Endothelial cell of umbilical vein (primary cell): ENCODE results near the gene LONP2. TPM values are rescaled to one million over a fixed set of nuclear protein-coding genes. Genes with fewer than 3 reads are reported as not detected.

Source experiments
- BruUV-seq: library from RNA; stranded (reverse); fragments of 400-500 nt; replicated peaks from 2 replicates; lab custom pipeline; 2021; lab: Mats Ljungman, UMichigan
- CTCF ChIA-PET: fragments of 300-600, 350-600 bp; sonication (Branson Sonifier 250); formaldehyde crosslinking; loops from one replicate; lab custom pipeline; 2021; ENCODE audit warnings: antibody characterized with exemption, inconsistent platforms; lab: Charles Lee
- POLR2A ChIA-PET: fragments of 300-600, 350-600 bp; sonication (Branson Sonifier 250); formaldehyde crosslinking; loops from one replicate; lab custom pipeline; 2021; ENCODE audit warnings: antibody characterized with exemption, inconsistent platforms; lab: Charles Lee
- DNase-seq: peaks from one replicate; pipeline ENCODE4 v3.0.0-alpha.2; 2011; ENCODE audit warnings: low read depth, low spot score
- FAIRE-seq: peaks from 2 replicates; lab custom pipeline; 2011; peaks lifted over from hg19 to GRCh38; lab: Jason Lieb, UNC
- H2AFZ ChIP-seq: 2 replicates; pipeline ENCODE4 v1.6.0; 2012; ENCODE audit warnings: low read depth, low read length, control low read depth, inconsistent platforms
- H3K27ac ChIP-seq: 2 replicates; pipeline ENCODE4 v1.5.1; 2011; ENCODE audit warnings: low read depth, mild to moderate bottlenecking, control low read depth, low read length, moderate library complexity; ENCODE audit not compliant: insufficient read depth
- H3K27me3 ChIP-seq, 2 experiments: 2 replicates each; pipeline versions ENCODE4 v1.6.0 to v1.6.1; 2011; ENCODE audit warnings: low read length in 2 of 2, mixed read lengths in 1 of 2; ENCODE audit not compliant: control insufficient read depth in 2 of 2, insufficient read depth in 2 of 2
- H3K36me3 ChIP-seq, 2 experiments: 2 replicates in 1 of 2; 3 replicates in 1 of 2; pipeline ENCODE4 v1.5.1; 2011; ENCODE audit warnings: low read length in 2 of 2, mild to moderate bottlenecking in 1 of 2, moderate library complexity in 1 of 2; ENCODE audit not compliant: control insufficient read depth in 2 of 2, insufficient read depth in 2 of 2; ENCODE audit errors: extremely low read depth in 1 of 2
- H3K4me1 ChIP-seq: 3 replicates; pipeline ENCODE4 v1.5.1; 2011; ENCODE audit warnings: mild to moderate bottlenecking, low read length; ENCODE audit not compliant: control insufficient read depth, insufficient read depth; ENCODE audit errors: extremely low read depth
- H3K4me2 ChIP-seq: 2 replicates; pipeline ENCODE4 v1.6.1; 2011; ENCODE audit warnings: low read length, control low read depth, mixed read lengths; ENCODE audit not compliant: insufficient read depth
- H3K4me3 ChIP-seq, 3 experiments: fragments of 200-600 bp in 1 of 3; sonication (generic), shearing (Covaris generic) in 1 of 3; replicated peaks in 1 of 3; 2 replicates each; pipeline ENCODE4 v1.5.1; 2011 to 2016; ENCODE audit warnings: control low read depth in 3 of 3, low read length in 3 of 3, mild to moderate bottlenecking in 2 of 3, inconsistent platforms in 1 of 3, low read depth in 1 of 3, moderate library complexity in 1 of 3; ENCODE audit not compliant: insufficient read depth in 1 of 3
- H3K79me2 ChIP-seq: 2 replicates; pipeline ENCODE4 v1.6.0; 2012; ENCODE audit warnings: low read length, inconsistent platforms; ENCODE audit not compliant: control insufficient read depth, insufficient read depth
- H3K9ac ChIP-seq: replicated peaks from 2 replicates; pipeline ENCODE3; 2011; ENCODE audit warnings: low read length, control low read depth; ENCODE audit not compliant: insufficient read depth; ENCODE audit errors: extremely low read depth
- H3K9me1 ChIP-seq: replicated peaks from 3 replicates; pipeline ENCODE4 v1.6.0; 2011; ENCODE audit warnings: mild to moderate bottlenecking, low read length; ENCODE audit not compliant: control insufficient read depth, insufficient read depth; ENCODE audit errors: extremely low read depth
- H3K9me3 ChIP-seq: replicated peaks from 2 replicates; pipeline ENCODE4 v1.5.1; 2012; ENCODE audit warnings: low read length, inconsistent platforms; ENCODE audit not compliant: control insufficient read depth, insufficient read depth
- H4K20me1 ChIP-seq: replicated peaks from 2 replicates; pipeline ENCODE3; 2011; ENCODE audit warnings: mild to moderate bottlenecking, low read length; ENCODE audit not compliant: control insufficient read depth, insufficient read depth; ENCODE audit errors: extremely low read depth
- CTCF ChIP-seq, 2 donors: IDR thresholded peaks; 1 replicate in 1 of 2; 2 replicates in 1 of 2; pipeline ENCODE4 v1.5.1; 2011; ENCODE audit warnings: low read length in 2 of 2, mild to moderate bottlenecking in 2 of 2, moderate library complexity in 2 of 2, control low read depth in 1 of 2, inconsistent platforms in 1 of 2, low read depth in 1 of 2; ENCODE audit not compliant: insufficient read depth in 1 of 2; ENCODE audit errors: extremely low read depth in 1 of 2
- EZH2 ChIP-seq: IDR thresholded peaks from 2 replicates; pipeline ENCODE4 v1.6.1; 2012; ENCODE audit warnings: borderline replicate concordance, low read depth, mild to moderate bottlenecking, moderate library complexity, low read length, inconsistent platforms; ENCODE audit not compliant: severe bottlenecking
- FOS ChIP-seq: IDR thresholded peaks from 2 replicates; pipeline ENCODE4 v1.6.1; 2011; ENCODE audit warnings: mild to moderate bottlenecking, low read length, moderate library complexity, borderline replicate concordance; ENCODE audit not compliant: insufficient read depth
- GATA2 ChIP-seq: IDR thresholded peaks from 2 replicates; pipeline ENCODE4 v1.7.0; 2011; ENCODE audit warnings: low read depth, mild to moderate bottlenecking, moderate library complexity, mixed read lengths, low read length; ENCODE audit not compliant: insufficient read length, insufficient read depth
- JUN ChIP-seq: IDR thresholded peaks from 2 replicates; pipeline ENCODE4 v1.6.1; 2011; ENCODE audit warnings: borderline replicate concordance, low read depth; ENCODE audit not compliant: insufficient read length, insufficient read depth
- MAX ChIP-seq: IDR thresholded peaks from 2 replicates; pipeline ENCODE4 v1.6.1; 2011; ENCODE audit not compliant: insufficient read depth, insufficient read length
- MYC ChIP-seq: IDR thresholded peaks from one replicate; pipeline ENCODE4 v1.6.1; 2011; ENCODE audit warnings: mild to moderate bottlenecking, low read depth, low read length
- POLR2A ChIP-seq: IDR thresholded peaks from 2 replicates; pipeline ENCODE4 v1.6.1; 2012; ENCODE audit warnings: low read depth, mild to moderate bottlenecking, control low read depth, low read length
- POLR2AphosphoS5 ChIP-seq: IDR thresholded peaks from 2 replicates; pipeline ENCODE4 v1.6.1; 2012; ENCODE audit warnings: low read depth, mild to moderate bottlenecking, control low read depth, low read length, moderate library complexity; ENCODE audit not compliant: insufficient read depth
- dilution Hi-C: fragments of 300-500 bp; cut with MboI; formaldehyde crosslinking; loops from one replicate; pipeline ENCODE4 v1.15.0; 2019; ENCODE audit warnings: low sequenced_read_pairs; ENCODE audit not compliant: extremely low pct_ligation_motif_present
- intact Hi-C: fragments of 100-400 bp; cut with micrococcal nuclease; formaldehyde crosslinking; loops from one replicate; pipeline ENCODE4 v1.10.0; 2022
- polyA plus RNA-seq, 4 experiments: library from polyadenylated mRNA; depleted of rRNA in 3 of 4; stranded (reverse) in 3 of 4; unstranded in 1 of 4; fragments of >200 nt; gene quantifications; 2 replicates each; pipeline versions ENCODE4 v1.2.1 to v1.2.3, GENCODE V29; 2011 to 2012; ENCODE audit warnings: missing spikeins in 1 of 4
- total RNA-seq: library from RNA; stranded (reverse); gene quantifications from 2 replicates; pipeline ENCODE4 v1.2.3, GENCODE V29; 2021

The LONP2 gene
- total and polyA plus RNA-seq, 2 donors (not counting 3 experiments of a cell fraction or from before 2014, with no cell fraction given) = 13.5 to 38.4 TPM

- no peak for TF ChIP-seq GATA2
- TF ChIP-seq MYC = no peak
- TF ChIP-seq EZH2 = no peak
- TF ChIP-seq MAX = no peak
- no peak for TF ChIP-seq POLR2A
- no peak for TF ChIP-seq POLR2AphosphoS5
- no peak for TF ChIP-seq JUN
- TF ChIP-seq FOS = no peak
- no peak for TF ChIP-seq CTCF (IDR thresholded peaks at IDR 0.05; ENCODE audit: extremely low read depth in 1 of 2, insufficient read depth in 1 of 2, low read depth in 1 of 2, low read length in 2 of 2)
- H3K4me2 ChIP-seq = no peak overlapping the region
- H3K27me3 ChIP-seq = no peaks in the 10 kb centered on the region
- ChIA-PET POLR2A (no interaction called here), CTCF (interaction anchor here (1.0 to 1.8 kb wide), 4 partner anchors 9 to 245 kb away, joined by 4 to 8 read pairs (median 4); no protein-coding TSS in a partner anchor)
- DNase-seq (no peak), FAIRE-seq (no peak)
- intact Hi-C loops (no loop called here), dilution Hi-C loops (no loop called here)
- no peak overlapping the region for H3K9ac ChIP-seq
- no peak overlapping the region for H2AFZ ChIP-seq
- H3K9me1 ChIP-seq = no peaks in the 10 kb centered on the region
- H3K79me2 ChIP-seq = peaks cover 97% of the 10 kb centered on the region
- H4K20me1 ChIP-seq = peaks cover 21% of the 10 kb centered on the region
- no peak overlapping the region for H3K4me3 ChIP-seq
- no peaks in the 10 kb centered on the region for H3K36me3 ChIP-seq
- H3K9me3 ChIP-seq = no peaks in the 10 kb centered on the region
- no TSS peak for BruUV-seq
- no peak overlapping the region for H3K27ac ChIP-seq
- H3K4me1 ChIP-seq = peaks cover 5% of the 10 kb centered on the region
These were observed 134.2 kb downstream of the LONP2 start for GRCh38 chr16:48378276-48378675.
